ENCODE data around the gene IRAK1.

- TF ChIP-seq CTCF (optimal IDR thresholded peaks at IDR 0.05 in 1 of 3, IDR thresholded peaks at IDR 0.05 in 1 of 3, conservative IDR thresholded peaks at IDR 0.05 in 1 of 3; ENCODE audit: extremely low read depth in 1 of 3, insufficient read depth in 2 of 3, low read length in 3 of 3) (no peak), EZH2 (IDR thresholded peaks at IDR 0.05; ENCODE audit: low read length) (no peak)
Observed at GRCh38 chrX:153989973-153990655, 29.6 kb downstream of the IRAK1 start.

Measured in keratinocyte (primary cell).